ENCODE measurements around the gene NUPR1. TPM values are rescaled to one million over a fixed set of nuclear protein-coding genes. Genes with fewer than 3 reads are reported as not detected.

NUPR1 gene
- total RNA-seq, 1 experiment from 2014 or later: 2.2 TPM

DNA sequence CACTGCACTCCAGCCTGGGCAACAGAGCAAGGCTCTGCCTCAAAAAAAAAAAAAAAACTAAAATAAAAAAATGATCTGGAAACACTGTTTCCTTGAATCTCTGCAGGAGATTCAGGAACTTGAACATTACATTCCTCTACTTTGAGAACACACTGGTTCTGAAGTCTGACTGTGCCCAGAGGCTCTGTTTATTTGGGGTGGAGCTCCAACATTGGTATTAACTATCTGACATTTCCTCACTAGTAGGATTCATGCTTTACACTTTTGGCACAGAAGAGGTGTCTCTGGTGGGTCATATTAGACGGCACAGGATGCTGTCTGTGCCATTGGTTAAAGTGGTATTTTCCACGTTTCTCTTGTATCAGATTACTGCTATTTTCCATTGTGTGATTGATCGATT lies 47.7 kb upstream of the NUPR1 start:
- ChIA-PET CTCF (no interaction called here), POLR2A (no interaction called here), RAD21 (ENCODE audit: low non-redundant PET in 1 of 2, low total read pairs in 2 of 2, uncharacterized antibody in 2 of 2, unreplicated experiment in 2 of 2) (no interaction called here)
- Histone ChIP-seq H3K4me1 (ENCODE audit: control insufficient read depth in 1 of 2, insufficient read depth in 2 of 2, low read length in 2 of 2) (peaks cover 0 to 8% of the 10 kb centered on the region in 2 experiments; a peak in 2 of 4 replicates), H3K27ac (ENCODE audit: low read depth, low read length) (no peak overlapping the region), H3K9ac (ENCODE audit: low read length) (no peak overlapping the region), H3K4me3 (replicated peaks in 1 of 2; ENCODE audit: low read depth in 1 of 2, low read length in 2 of 2) (no peak overlapping the region), H3K79me2 (ENCODE audit: insufficient read depth, low read length) (no peaks in the 10 kb centered on the region), H3K4me2 (ENCODE audit: low read length) (no peak overlapping the region), H3K9me2 (ENCODE audit: insufficient read depth) (no peaks in the 10 kb centered on the region), H3K27me3 (ENCODE audit: insufficient read depth, low read length) (no peaks in the 10 kb centered on the region), H4K20me1 (ENCODE audit: insufficient read depth) (no peaks in the 10 kb centered on the region), H2AFZ (ENCODE audit: low read depth, low read length, poor library complexity, severe bottlenecking) (no peak overlapping the region), H3K9me3 (ENCODE audit: control insufficient read depth in 1 of 2, insufficient read depth in 1 of 2, low read depth in 1 of 2, low read length in 2 of 2) (no peaks in the 10 kb centered on the region), H3K36me3 (ENCODE audit: control insufficient read depth in 1 of 2, insufficient read depth in 2 of 2, low read length in 2 of 2) (peaks cover 0 to 3% of the 10 kb centered on the region in 2 experiments; a peak in 1 of 4 replicates)
- no peak for ATAC-seq
- no TSS peak for BruUV-seq (replicated peaks)
- intact Hi-C loops (cut with micrococcal nuclease): no loop called here
- TF ChIP-seq ZNF274 (IDR thresholded peaks at IDR 0.05; ENCODE audit: low read depth, low read length) (no peak), TCF7L2 (IDR thresholded peaks at IDR 0.05; ENCODE audit: borderline replicate concordance, extremely low read depth, insufficient read depth, insufficient read length) (no peak), EGR1 (IDR thresholded peaks at IDR 0.05; ENCODE audit: low read depth) (no peak), ELF1 (IDR thresholded peaks at IDR 0.05; ENCODE audit: borderline replicate concordance, low read depth) (no peak), CEBPB (IDR thresholded peaks at IDR 0.05; ENCODE audit: low read depth) (no peak), EZH2phosphoT487 (IDR thresholded peaks at IDR 0.05; ENCODE audit: borderline replicate concordance) (no peak), POLR2A (IDR thresholded peaks at IDR 0.05; ENCODE audit: borderline replicate concordance, extremely low read depth, insufficient read depth, insufficient read length) (no peak), JUND (IDR thresholded peaks at IDR 0.05) (no peak), FOSL1 (IDR thresholded peaks at IDR 0.05; ENCODE audit: low read depth) (no peak), SRF (IDR thresholded peaks at IDR 0.05; ENCODE audit: low read depth) (no peak)
- TF ChIP-seq, protein P1, sequence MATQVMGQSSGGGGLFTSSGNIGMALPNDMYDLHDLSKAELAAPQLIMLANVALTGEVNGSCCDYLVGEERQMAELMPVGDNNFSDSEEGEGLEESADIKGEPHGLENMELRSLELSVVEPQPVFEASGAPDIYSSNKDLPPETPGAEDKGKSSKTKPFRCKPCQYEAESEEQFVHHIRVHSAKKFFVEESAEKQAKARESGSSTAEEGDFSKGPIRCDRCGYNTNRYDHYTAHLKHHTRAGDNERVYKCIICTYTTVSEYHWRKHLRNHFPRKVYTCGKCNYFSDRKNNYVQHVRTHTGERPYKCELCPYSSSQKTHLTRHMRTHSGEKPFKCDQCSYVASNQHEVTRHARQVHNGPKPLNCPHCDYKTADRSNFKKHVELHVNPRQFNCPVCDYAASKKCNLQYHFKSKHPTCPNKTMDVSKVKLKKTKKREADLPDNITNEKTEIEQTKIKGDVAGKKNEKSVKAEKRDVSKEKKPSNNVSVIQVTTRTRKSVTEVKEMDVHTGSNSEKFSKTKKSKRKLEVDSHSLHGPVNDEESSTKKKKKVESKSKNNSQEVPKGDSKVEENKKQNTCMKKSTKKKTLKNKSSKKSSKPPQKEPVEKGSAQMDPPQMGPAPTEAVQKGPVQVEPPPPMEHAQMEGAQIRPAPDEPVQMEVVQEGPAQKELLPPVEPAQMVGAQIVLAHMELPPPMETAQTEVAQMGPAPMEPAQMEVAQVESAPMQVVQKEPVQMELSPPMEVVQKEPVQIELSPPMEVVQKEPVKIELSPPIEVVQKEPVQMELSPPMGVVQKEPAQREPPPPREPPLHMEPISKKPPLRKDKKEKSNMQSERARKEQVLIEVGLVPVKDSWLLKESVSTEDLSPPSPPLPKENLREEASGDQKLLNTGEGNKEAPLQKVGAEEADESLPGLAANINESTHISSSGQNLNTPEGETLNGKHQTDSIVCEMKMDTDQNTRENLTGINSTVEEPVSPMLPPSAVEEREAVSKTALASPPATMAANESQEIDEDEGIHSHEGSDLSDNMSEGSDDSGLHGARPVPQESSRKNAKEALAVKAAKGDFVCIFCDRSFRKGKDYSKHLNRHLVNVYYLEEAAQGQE (IDR thresholded peaks at IDR 0.05; ENCODE audit: low read depth): no peak
- DNase-seq (ENCODE audit: low read depth, low spot score): no peak

All from HCT116 (cell line).